Kidney tubule cell (primary cell): Measurements from ENCODE around the gene CEP112.
"Not testable (repeated sequence)": the region's sequence is repeated elsewhere in the genome, so short reads cannot be mapped to it uniquely, and the experiment has no call there.

ENCODE experiments used
- DNase-seq: peaks from one replicate; pipeline ENCODE4 v3.0.0-alpha.2; 2018; ENCODE audit warnings: low spot score

The CEP112 gene

GRCh38 chr17:65683428-65683827, 508.5 kb downstream of the CEP112 start:
- DNase-seq: no peak

GRCh38 chr17:65681763-65682162, 510.2 kb downstream of the CEP112 start:
- not testable (repeated sequence) for DNase-seq

GRCh38 chr17:65679165-65679845, 512.6 kb downstream of the CEP112 start:
- DNase-seq: no peak

- no peak for DNase-seq
Measured at GRCh38 chr17:65678546-65678945, 513.4 kb downstream of the CEP112 start.

GRCh38 chr17:65677932-65678331, 514.0 kb downstream of the CEP112 start:
- DNase-seq: peak; percentile 55

GRCh38 chr17:65674246-65675045, 517.5 kb downstream of the CEP112 start:
- DNase-seq: no peak

GRCh38 chr17:65670667-65671371, 521.1 kb downstream of the CEP112 start:
- DNase-seq: no peak

GRCh38 chr17:65668211-65668610, 523.7 kb downstream of the CEP112 start:
- DNase-seq: peak; percentile 25

GRCh38 chr17:65667656-65668055, 524.3 kb downstream of the CEP112 start:
- DNase-seq: no peak

- DNase-seq: no peak
Measured at GRCh38 chr17:65666876-65667321, 525.0 kb downstream of the CEP112 start.

- no peak for DNase-seq
Measured at GRCh38 chr17:65665966-65666365, 526.0 kb downstream of the CEP112 start.

- no peak for DNase-seq
Measured at GRCh38 chr17:65664696-65665095, 527.2 kb downstream of the CEP112 start.

GRCh38 chr17:65664266-65664665, 527.7 kb downstream of the CEP112 start:
- no peak for DNase-seq

GRCh38 chr17:65662196-65662595, 529.7 kb downstream of the CEP112 start:
- DNase-seq: no peak

GRCh38 chr17:65660947-65661346, 531.0 kb downstream of the CEP112 start:
- peak; percentile 35 for DNase-seq

- DNase-seq: no peak
Measured at GRCh38 chr17:65660078-65660477, 531.9 kb downstream of the CEP112 start.

- no peak for DNase-seq
Measured at GRCh38 chr17:65659512-65659911, 532.4 kb downstream of the CEP112 start.

- no peak for DNase-seq
Measured at GRCh38 chr17:65657251-65657828, 534.6 kb downstream of the CEP112 start.

- DNase-seq: no peak
Measured at GRCh38 chr17:65656390-65657250, 535.3 kb downstream of the CEP112 start.

GRCh38 chr17:65655706-65656105, 536.2 kb downstream of the CEP112 start:
- no peak for DNase-seq

GRCh38 chr17:65644545-65644944, 547.4 kb downstream of the CEP112 start:
- no peak for DNase-seq
